Neuronal stem cell (in vitro differentiated cells): Measurements from ENCODE around the gene AHDC1.
A peak's percentile ranks its signal among the peaks of the same experiment; 100 is the strongest.

Experiments
- DNase-seq: peaks from one replicate; pipeline ENCODE4 v3.0.0-alpha.2; 2013; ENCODE audit warnings: low spot score
- H2AFZ ChIP-seq: one replicate; pipeline ENCODE4 v1.6.1; 2013; ENCODE audit warnings: mild to moderate bottlenecking, low read length, inconsistent platforms
- H2AK5ac ChIP-seq: 2 replicates; pipeline ENCODE4 v1.6.1; 2013; ENCODE audit warnings: low read depth, mild to moderate bottlenecking, inconsistent platforms, low read length, moderate library complexity, mixed read lengths
- H2BK120ac ChIP-seq: 2 replicates; pipeline ENCODE4 v1.6.1; 2013; ENCODE audit warnings: low read depth, mild to moderate bottlenecking, inconsistent platforms, low read length, moderate library complexity, mixed read lengths
- H2BK12ac ChIP-seq: one replicate; pipeline ENCODE4 v1.6.1; 2013; ENCODE audit warnings: low read length, inconsistent platforms
- H2BK15ac ChIP-seq: 2 replicates; pipeline ENCODE4 v1.6.1; 2013; ENCODE audit warnings: mild to moderate bottlenecking, low read length, inconsistent platforms, mixed read lengths
- H2BK5ac ChIP-seq: one replicate; pipeline ENCODE4 v1.6.1; 2013; ENCODE audit warnings: inconsistent platforms, mild to moderate bottlenecking, low read length, moderate library complexity
- H3K14ac ChIP-seq: one replicate; pipeline ENCODE4 v1.6.1; 2013; ENCODE audit warnings: low read length, inconsistent platforms
- H3K18ac ChIP-seq: 2 replicates; pipeline ENCODE4 v1.6.1; 2013; ENCODE audit warnings: low read length, inconsistent platforms
- H3K23ac ChIP-seq: 2 replicates; pipeline ENCODE4 v1.6.1; 2013; ENCODE audit warnings: low read depth, mild to moderate bottlenecking, mixed read lengths, low read length, inconsistent platforms; ENCODE audit not compliant: poor library complexity
- H3K27ac ChIP-seq: replicated peaks from 3 replicates; pipeline ENCODE4 v1.5.1; 2013; ENCODE audit warnings: low read length, inconsistent platforms
- H3K27me3 ChIP-seq, 3 experiments: 2 replicates each; pipeline ENCODE4 v1.6.1; 2013; ENCODE audit warnings: low read length in 3 of 3, mild to moderate bottlenecking in 2 of 3, inconsistent platforms in 1 of 3, low read depth in 1 of 3, mixed read lengths in 1 of 3, moderate library complexity in 1 of 3; ENCODE audit not compliant: control insufficient read depth in 3 of 3, insufficient read depth in 3 of 3
- H3K36me3 ChIP-seq, 2 donors: replicated peaks in 1 of 2; 2 replicates each; pipeline ENCODE4 v1.6.1; 2013; ENCODE audit warnings: low read length in 2 of 2; ENCODE audit not compliant: control insufficient read depth in 2 of 2, insufficient read depth in 2 of 2
- H3K4ac ChIP-seq: 2 replicates; pipeline ENCODE4 v1.6.1; 2013; ENCODE audit warnings: inconsistent platforms, mild to moderate bottlenecking, low read length, moderate library complexity
- H3K4me1 ChIP-seq, 2 donors: 1 replicate in 1 of 2; 2 replicates in 1 of 2; pipeline ENCODE4 v1.6.1; 2013; ENCODE audit warnings: low read length in 2 of 2, low read depth in 1 of 2; ENCODE audit not compliant: control insufficient read depth in 2 of 2, insufficient read depth in 1 of 2
- H3K4me2 ChIP-seq: one replicate; pipeline ENCODE4 v1.6.1; 2013; ENCODE audit warnings: mild to moderate bottlenecking, low read length, inconsistent platforms; ENCODE audit not compliant: insufficient read depth, poor library complexity, severe bottlenecking
- H3K4me3 ChIP-seq, 2 donors: 2 replicates each; pipeline ENCODE4 v1.5.1; 2013; ENCODE audit warnings: low read length in 2 of 2, mild to moderate bottlenecking in 2 of 2, inconsistent platforms in 1 of 2, moderate library complexity in 1 of 2
- H3K79me1 ChIP-seq: one replicate; pipeline ENCODE4 v1.6.1; 2013; ENCODE audit warnings: low read depth, mild to moderate bottlenecking, inconsistent platforms, low read length, moderate library complexity
- H3K9ac ChIP-seq: one replicate; pipeline ENCODE4 v1.6.1; 2013; ENCODE audit warnings: mild to moderate bottlenecking, low read depth, low read length, inconsistent platforms; ENCODE audit not compliant: poor library complexity
- H3K9me3 ChIP-seq, 2 donors: replicated peaks in 1 of 2; 2 replicates each; pipeline versions ENCODE3 to v1.6.1; 2013; ENCODE audit warnings: low read length in 2 of 2, mild to moderate bottlenecking in 2 of 2, inconsistent platforms in 1 of 2, low read depth in 1 of 2, mixed read lengths in 1 of 2, moderate library complexity in 1 of 2; ENCODE audit not compliant: control insufficient read depth in 2 of 2, insufficient read depth in 1 of 2
- H4K8ac ChIP-seq: one replicate; pipeline ENCODE4 v1.6.1; 2013; ENCODE audit warnings: low read depth, mild to moderate bottlenecking, inconsistent platforms, low read length, moderate library complexity
- H4K91ac ChIP-seq: one replicate; pipeline ENCODE4 v1.6.1; 2013; ENCODE audit warnings: low read length, low read depth, mild to moderate bottlenecking, inconsistent platforms; ENCODE audit not compliant: poor library complexity
- WGBS, 2 donors: extraction: QIAGEN DNeasy Blood & Tissue Kit; methylation state at CpG; one replicate each; pipeline ENCODE4 v1.1.7; 2013; ENCODE audit warnings: missing lambda C conversion rate in 2 of 2, mixed read lengths in 1 of 2; ENCODE audit not compliant: insufficient read length in 2 of 2, insufficient replicate concordance in 1 of 2; ENCODE audit errors: extremely low coverage in 2 of 2; 5-methylcytosine and 5-hydroxymethylcytosine counted together

AHDC1 gene

GRCh38 chr1:27513958-27514357, 90.0 kb downstream of the AHDC1 start:
- H2AFZ ChIP-seq = peak overlapping the region; percentile 47
- H2BK120ac ChIP-seq = no peak overlapping the region
- H3K4me1 ChIP-seq = peaks cover 13 to 20% of the 10 kb centered on the region in 2 donors
- H2AK5ac ChIP-seq = peak overlapping the region; percentile 90
- H3K14ac ChIP-seq = no peak overlapping the region
- H3K23ac ChIP-seq = peak overlapping the region; percentile 36
- no peaks in the 10 kb centered on the region for H3K79me1 ChIP-seq
- H2BK15ac ChIP-seq = peak overlapping the region; percentile 90
- peak overlapping the region; percentile 61 for H3K4ac ChIP-seq
- no peak overlapping the region for H4K91ac ChIP-seq
- no peaks in the 10 kb centered on the region for H3K36me3 ChIP-seq
- H4K8ac ChIP-seq = peak overlapping the region; percentile 85
- no peak overlapping the region for H3K27ac ChIP-seq
- no peak overlapping the region for H3K9ac ChIP-seq
- peak overlapping the region; percentile 53 for H2BK12ac ChIP-seq
- peak overlapping the region; percentile 81 for H3K18ac ChIP-seq
- H3K4me2 ChIP-seq = no peak overlapping the region
- DNase-seq = no peak
- H2BK5ac ChIP-seq = peak overlapping the region; percentile 42
- H3K9me3 ChIP-seq = no peaks in the 10 kb centered on the region
- H3K27me3 ChIP-seq = no peaks in the 10 kb centered on the region
- no CpG with 5 or more reads among the region's 7 CpGs for WGBS, 2 donors
- H3K4me3 ChIP-seq = peak overlapping the region in 1 of 2 donors; percentile 5

DNA sequence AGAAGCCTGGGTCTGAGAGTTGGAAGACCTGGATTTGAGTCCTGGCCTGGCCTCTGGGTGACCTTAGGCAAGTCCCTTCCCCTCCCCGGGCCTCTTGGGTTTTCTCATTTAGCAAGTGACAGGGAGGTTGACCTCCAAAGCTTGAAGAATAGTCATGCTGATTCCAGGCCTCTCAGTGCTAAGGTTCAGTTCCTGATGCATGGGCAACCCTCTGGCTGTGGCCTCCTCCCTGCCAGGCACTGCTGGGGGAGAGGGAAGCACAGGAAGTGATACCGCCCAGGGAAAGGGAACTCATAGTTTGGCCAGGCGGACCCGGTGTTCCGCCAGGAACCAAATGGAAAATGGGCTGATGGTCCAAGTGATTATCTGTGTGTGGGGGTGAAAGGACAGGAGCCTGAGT, 90.4 kb downstream of the AHDC1 start:
- Histone ChIP-seq H2BK12ac (no peak overlapping the region), H3K9me3 (no peaks in the 10 kb centered on the region), H2AK5ac (peak overlapping the region; percentile 90), H3K4me3 (peak overlapping the region in 1 of 2 donors; percentile 5), H3K27me3 (no peaks in the 10 kb centered on the region), H2AFZ (no peak overlapping the region), H3K14ac (no peak overlapping the region), H4K8ac (no peak overlapping the region), H3K18ac (no peak overlapping the region), H3K27ac (no peak overlapping the region), H2BK5ac (peak overlapping the region; percentile 42), H4K91ac (no peak overlapping the region), H3K79me1 (no peaks in the 10 kb centered on the region), H3K4ac (no peak overlapping the region), H3K9ac (no peak overlapping the region), H3K23ac (no peak overlapping the region), H3K36me3 (no peaks in the 10 kb centered on the region), H2BK120ac (no peak overlapping the region), H2BK15ac (peak overlapping the region; percentile 90), H3K4me1 (peaks cover 11 to 16% of the 10 kb centered on the region in 2 donors), H3K4me2 (no peak overlapping the region)
- DNase-seq = no peak
- no CpG with 5 or more reads among the region's 5 CpGs for WGBS, 2 donors

DNA sequence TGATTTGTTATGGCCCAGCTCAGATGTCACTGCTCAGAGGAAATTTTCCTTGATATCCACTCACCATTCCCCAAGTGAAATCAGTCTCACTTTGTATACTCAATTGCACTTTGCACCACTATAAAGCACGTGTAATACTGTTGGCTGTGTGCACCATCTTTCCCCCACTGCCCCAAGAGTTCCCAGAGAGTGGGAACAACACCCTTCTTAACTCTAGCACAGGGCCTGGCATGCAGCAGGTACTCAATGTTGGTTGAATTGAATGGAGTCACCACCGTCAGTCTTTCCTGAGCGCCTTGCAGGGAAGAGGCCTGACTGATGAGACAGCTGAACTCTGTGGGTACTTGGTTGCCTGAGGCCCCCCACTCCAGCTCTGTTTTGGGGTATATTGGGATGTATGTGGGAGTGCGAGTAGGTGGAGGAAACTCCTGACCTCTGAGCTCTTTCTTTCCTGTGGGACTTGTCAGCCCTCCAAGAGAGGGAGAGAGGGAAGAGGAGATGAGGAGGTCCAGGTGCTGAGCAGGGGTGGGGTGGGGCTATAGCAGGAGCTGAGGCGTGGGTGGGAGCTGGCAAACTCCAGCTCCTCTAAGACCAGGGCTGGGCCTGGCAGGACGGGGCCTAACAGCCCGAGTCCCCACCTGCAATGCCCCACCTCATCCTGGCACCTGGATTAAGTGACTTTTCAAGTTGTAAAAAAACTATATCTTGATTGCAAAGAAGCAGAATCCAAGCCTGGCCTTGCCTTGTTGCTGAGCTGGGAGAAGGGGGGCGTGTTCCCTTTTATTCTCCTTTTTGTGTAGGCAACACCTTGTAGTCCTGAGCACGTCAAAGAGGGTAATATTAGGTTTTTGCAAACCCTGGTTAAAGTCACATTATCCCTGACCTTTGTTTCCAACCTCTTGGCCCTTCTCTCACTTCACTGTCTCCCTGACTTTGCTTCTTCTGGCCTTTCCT, 94.5 kb downstream of the AHDC1 start:
- no CpG with 5 or more reads among the region's 9 CpGs for WGBS, 2 donors
- Histone ChIP-seq H2BK5ac (no peak overlapping the region), H3K79me1 (no peaks in the 10 kb centered on the region), H3K4me2 (no peak overlapping the region), H3K4ac (no peak overlapping the region), H2AK5ac (peak overlapping the region; percentile 15), H3K4me1 (peaks cover 14% of the 10 kb centered on the region in 2 donors), H3K4me3 (no peak overlapping the region), H2AFZ (no peak overlapping the region), H3K23ac (no peak overlapping the region), H4K91ac (no peak overlapping the region), H3K27ac (no peak overlapping the region), H3K36me3 (no peaks in the 10 kb centered on the region), H3K27me3 (no peaks in the 10 kb centered on the region), H3K18ac (peak overlapping the region; percentile 36), H2BK12ac (no peak overlapping the region), H3K14ac (no peak overlapping the region), H3K9ac (no peak overlapping the region), H2BK15ac (peak overlapping the region; percentile 53), H3K9me3 (no peaks in the 10 kb centered on the region), H2BK120ac (no peak overlapping the region), H4K8ac (no peak overlapping the region)
- DNase-seq = no peak

DNA sequence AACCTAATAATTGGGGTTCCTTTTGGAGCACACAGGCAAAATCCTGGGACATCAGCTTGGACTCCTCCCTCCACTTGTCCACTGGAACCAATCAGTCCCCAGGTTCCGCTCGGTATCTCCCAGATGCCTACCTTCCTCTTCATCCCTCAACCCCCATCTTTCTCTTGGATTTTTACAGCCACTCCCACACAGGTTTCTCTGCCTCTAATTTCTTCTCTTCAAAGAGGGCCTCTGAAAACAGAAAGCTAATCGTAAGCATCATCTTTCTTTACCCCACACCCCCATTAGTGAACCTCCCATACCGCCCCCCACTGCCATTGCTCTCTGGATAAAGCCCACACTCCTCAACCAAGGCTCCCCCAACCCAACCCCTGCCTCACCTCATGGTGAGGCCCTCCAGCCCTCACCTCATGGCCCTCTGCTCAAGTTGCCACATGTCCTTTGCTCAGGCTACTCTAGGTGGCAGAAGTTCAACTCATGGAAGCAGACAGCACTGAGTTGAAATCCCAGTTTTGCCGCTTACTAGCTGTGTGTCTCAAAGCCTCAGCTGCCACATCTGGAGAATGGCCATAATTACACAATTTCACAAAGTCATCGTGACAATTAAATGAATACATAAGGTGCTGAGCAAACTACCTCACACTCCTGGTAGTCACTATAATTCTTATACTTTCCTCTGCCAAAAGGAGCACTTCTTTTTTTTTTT, 95.8 kb downstream of the AHDC1 start:
- H3K23ac ChIP-seq = no peak overlapping the region
- H2BK120ac ChIP-seq = no peak overlapping the region
- no peaks in the 10 kb centered on the region for H3K27me3 ChIP-seq
- no peaks in the 10 kb centered on the region for H3K36me3 ChIP-seq
- DNase-seq = no peak
- no peak overlapping the region for H3K9ac ChIP-seq
- H4K91ac ChIP-seq = no peak overlapping the region
- H2BK12ac ChIP-seq = no peak overlapping the region
- H3K79me1 ChIP-seq = no peaks in the 10 kb centered on the region
- H2AFZ ChIP-seq = no peak overlapping the region
- peak overlapping the region; percentile 15 for H2BK15ac ChIP-seq
- no peak overlapping the region for H3K4me2 ChIP-seq
- H3K4me1 ChIP-seq = peaks cover 16 to 18% of the 10 kb centered on the region in 2 donors
- H3K4me3 ChIP-seq = no peak overlapping the region
- H3K27ac ChIP-seq = no peak overlapping the region
- H3K4ac ChIP-seq = no peak overlapping the region
- WGBS, 2 donors = no CpG with 5 or more reads among the region's 6 CpGs
- no peak overlapping the region for H3K18ac ChIP-seq
- no peak overlapping the region for H4K8ac ChIP-seq
- H3K9me3 ChIP-seq = no peaks in the 10 kb centered on the region
- H3K14ac ChIP-seq = no peak overlapping the region
- peak overlapping the region; percentile 74 for H2AK5ac ChIP-seq
- H2BK5ac ChIP-seq = no peak overlapping the region
